ENCODE data around the gene ZSCAN5B. TPM values are rescaled to one million over a fixed set of nuclear protein-coding genes. Genes with fewer than 3 reads are reported as not detected.
A peak's percentile ranks its signal among the peaks of the same experiment; 100 is the strongest.

Gene ZSCAN5B
- total RNA-seq, 1 experiment from 2014 or later = not detected

DNA sequence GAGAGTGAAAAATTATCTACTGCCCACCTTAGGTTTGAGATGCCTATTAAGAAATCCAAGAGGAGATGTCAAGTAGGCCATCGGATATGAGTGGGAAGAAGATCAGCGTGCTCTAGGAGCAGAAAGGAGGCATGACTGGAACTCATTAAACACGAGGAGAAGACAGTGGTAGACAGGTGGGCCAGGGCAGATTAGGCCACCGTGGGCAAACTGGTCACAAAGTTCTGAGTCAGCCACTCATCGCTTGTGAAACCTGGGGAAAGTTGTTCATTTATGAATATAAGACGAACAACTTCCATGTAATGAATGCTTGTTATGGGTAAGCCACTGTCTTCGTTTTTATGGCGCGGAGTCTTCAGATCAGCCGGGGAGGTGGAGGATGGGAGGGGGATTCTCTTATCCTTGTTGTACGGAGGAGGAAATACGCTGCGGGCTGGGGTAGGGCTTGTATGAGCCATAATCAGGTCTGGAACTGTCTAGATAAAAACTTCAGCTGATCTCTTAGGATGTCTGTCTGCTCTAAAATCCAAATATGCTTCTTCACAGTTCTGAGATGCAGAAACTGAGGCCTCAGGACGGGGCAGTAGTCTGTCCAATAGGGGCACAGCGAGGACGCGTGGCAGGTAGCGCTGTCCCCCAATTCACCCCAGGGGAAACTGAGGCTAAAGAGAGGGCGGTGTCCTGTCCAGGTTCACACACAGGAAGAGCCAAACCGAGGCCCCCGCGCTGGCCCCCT lies 57.6 kb downstream of the ZSCAN5B start:
- H3K9me2 ChIP-seq (replicated peaks; ENCODE audit: low read length) = no peaks in the 10 kb centered on the region
- DNase-seq (no peak), ATAC-seq (no peak)
- intact Hi-C loops (cut with micrococcal nuclease) = loop anchor here (1.0 to 5.0 kb wide), 2 partner anchors 19 to 337 kb away; partner anchors contain the start of genes ZNF667 and ZNF787
- peak overlapping the region; percentile 91 for H2AFZ ChIP-seq (ENCODE audit: low read length)
- H3K4me2 ChIP-seq (ENCODE audit: low read length) = peak overlapping the region; percentile 89
- H3K9ac ChIP-seq (ENCODE audit: low read length) = peak overlapping the region; percentile 67
- H3K36me3 ChIP-seq (ENCODE audit: low read depth, low read length) = no peaks in the 10 kb centered on the region
- no peak for TF ChIP-seq EZH2 (IDR thresholded peaks at IDR 0.05; ENCODE audit: low read length, unreplicated experiment)
- TF ChIP-seq, protein P1, sequence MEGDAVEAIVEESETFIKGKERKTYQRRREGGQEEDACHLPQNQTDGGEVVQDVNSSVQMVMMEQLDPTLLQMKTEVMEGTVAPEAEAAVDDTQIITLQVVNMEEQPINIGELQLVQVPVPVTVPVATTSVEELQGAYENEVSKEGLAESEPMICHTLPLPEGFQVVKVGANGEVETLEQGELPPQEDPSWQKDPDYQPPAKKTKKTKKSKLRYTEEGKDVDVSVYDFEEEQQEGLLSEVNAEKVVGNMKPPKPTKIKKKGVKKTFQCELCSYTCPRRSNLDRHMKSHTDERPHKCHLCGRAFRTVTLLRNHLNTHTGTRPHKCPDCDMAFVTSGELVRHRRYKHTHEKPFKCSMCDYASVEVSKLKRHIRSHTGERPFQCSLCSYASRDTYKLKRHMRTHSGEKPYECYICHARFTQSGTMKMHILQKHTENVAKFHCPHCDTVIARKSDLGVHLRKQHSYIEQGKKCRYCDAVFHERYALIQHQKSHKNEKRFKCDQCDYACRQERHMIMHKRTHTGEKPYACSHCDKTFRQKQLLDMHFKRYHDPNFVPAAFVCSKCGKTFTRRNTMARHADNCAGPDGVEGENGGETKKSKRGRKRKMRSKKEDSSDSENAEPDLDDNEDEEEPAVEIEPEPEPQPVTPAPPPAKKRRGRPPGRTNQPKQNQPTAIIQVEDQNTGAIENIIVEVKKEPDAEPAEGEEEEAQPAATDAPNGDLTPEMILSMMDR (conservative IDR thresholded peaks at IDR 0.05; ENCODE audit: low read depth, low read length) = no peak
- TF ChIP-seq EZH2phosphoT487 (IDR thresholded peaks at IDR 0.05; ENCODE audit: borderline replicate concordance, low read length) = no peak
- peak overlapping the region; percentile 80 for H3K4me3 ChIP-seq (ENCODE audit: low read length)
- H3F3A ChIP-seq (ENCODE audit: low read length, unreplicated experiment) = no peaks in the 10 kb centered on the region
- TSS peak; percentile 90 for BruUV-seq (replicated peaks)
- H3K27me3 ChIP-seq (ENCODE audit: low read length) = no peaks in the 10 kb centered on the region
- ChIA-PET CTCF (no interaction called here), POLR2A (ENCODE audit: unreplicated experiment) (no interaction called here)
- no peak overlapping the region for H3K27ac ChIP-seq (ENCODE audit: low read length)
- peaks cover 21% of the 10 kb centered on the region for H3K4me1 ChIP-seq (ENCODE audit: insufficient read depth, low read length)
- H3K79me2 ChIP-seq (ENCODE audit: low read length) = peaks cover 35% of the 10 kb centered on the region
- H3K9me3 ChIP-seq (ENCODE audit: low read length) = no peaks in the 10 kb centered on the region
- no peaks in the 10 kb centered on the region for H4K20me1 ChIP-seq (ENCODE audit: low read length)

Other genes starting within 250 kb of the ZSCAN5B start
- not detected in 2 replicates for gene NLRP8, start 250.0 kb downstream of the ZSCAN5B start, total RNA-seq (2014; rRNA removed)
- gene NLRP5, start 211.0 kb downstream of the ZSCAN5B start, total RNA-seq (2014; rRNA removed) = not detected in 2 replicates
- gene ZNF787, start 76.5 kb downstream of the ZSCAN5B start, total RNA-seq (2014; rRNA removed) = 111 and 185 TPM in 2 replicates
- 40.0 and 65.0 TPM in 2 replicates for gene ZNF444, start 56.5 kb downstream of the ZSCAN5B start, total RNA-seq (2014; rRNA removed)
- gene GALP, start 21.8 kb downstream of the ZSCAN5B start, total RNA-seq (2014; rRNA removed) = not detected in 2 replicates
- not detected in 2 replicates for gene ZSCAN5C, start 4.5 kb upstream of the ZSCAN5B start, total RNA-seq (2014; rRNA removed)
- not detected in 2 replicates for gene EDDM13, start 75.0 kb upstream of the ZSCAN5B start, total RNA-seq (2014; rRNA removed)
- 17.2 and 23.7 TPM in 2 replicates for gene ZSCAN5A, start 117.1 kb upstream of the ZSCAN5B start, total RNA-seq (2014; rRNA removed)
- not detected in 2 replicates for gene ZNF582, start 195.8 kb upstream of the ZSCAN5B start, total RNA-seq (2014; rRNA removed)
- 0.11 TPM in 1 of 2 replicates, not detected in the other for gene ZNF583, start 206.5 kb upstream of the ZSCAN5B start, total RNA-seq (2014; rRNA removed)

Measured in PC-3 (cell line).